NK-92 (cell line): ENCODE results near the gene FASTKD2.

Source experiments
- DNase-seq: peaks from one replicate; lab custom pipeline; 2025; ENCODE audit not compliant: unreplicated experiment; lab: John Stamatoyannopoulos, UW

FASTKD2 gene

DNA sequence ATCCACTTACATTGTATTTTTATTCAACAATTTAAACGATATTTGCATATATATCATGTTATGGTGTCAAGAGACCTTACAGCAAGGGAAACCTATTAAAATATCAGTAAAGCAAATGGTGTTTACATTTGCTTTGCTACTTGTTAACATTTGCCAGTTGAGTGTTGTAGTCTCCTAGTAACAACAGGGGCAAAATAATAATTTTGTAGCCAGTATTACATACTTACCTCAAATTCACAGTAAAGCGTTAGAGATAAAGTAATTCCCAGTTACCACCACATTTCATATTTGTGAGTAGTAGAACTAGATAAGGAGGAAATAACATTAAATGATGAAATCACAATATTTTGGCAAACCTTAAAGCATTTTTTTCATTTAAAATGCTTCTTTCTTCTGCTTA, 71.3 kb downstream of the FASTKD2 start:
- DNase-seq, result no peak

DNA sequence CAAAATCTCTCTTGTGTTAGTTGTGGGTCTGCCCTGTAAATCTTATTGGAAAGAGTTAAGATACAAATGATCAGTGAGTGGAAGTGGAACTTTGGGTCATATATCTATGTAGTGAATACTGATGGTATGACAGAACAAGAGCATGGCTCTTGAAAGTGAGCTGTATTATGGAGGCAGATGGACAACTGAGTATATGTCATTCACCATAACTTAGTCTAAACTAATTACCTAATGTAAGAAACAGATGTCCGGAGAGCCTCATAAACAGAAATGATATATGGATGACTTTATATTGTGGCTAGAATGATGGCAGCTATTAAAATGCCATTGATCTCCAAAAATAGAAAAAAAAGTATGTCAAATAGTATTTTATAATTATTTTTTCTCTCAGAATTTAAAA, 72.4 kb downstream of the FASTKD2 start:
- DNase-seq, result no peak

DNA sequence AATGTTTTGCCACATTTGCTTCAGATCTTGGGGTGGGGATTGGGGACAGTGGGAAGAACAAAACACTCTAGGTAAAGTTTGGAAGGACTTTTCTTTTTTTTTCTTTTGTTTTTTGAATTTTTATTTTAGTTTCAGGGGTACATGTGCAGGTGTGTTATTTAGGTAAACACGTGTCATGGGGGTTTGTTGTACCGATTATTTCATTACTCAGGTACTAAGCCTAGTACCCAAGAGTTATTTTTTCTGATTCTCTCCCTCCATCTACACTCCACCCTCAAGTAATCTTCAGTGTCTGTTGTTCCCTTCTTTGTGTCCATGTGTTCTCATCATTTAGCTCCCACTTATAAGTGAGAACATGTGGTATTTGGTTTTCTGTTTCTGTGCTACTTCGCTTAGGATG, 73.3 kb downstream of the FASTKD2 start:
- DNase-seq, result no peak

DNA sequence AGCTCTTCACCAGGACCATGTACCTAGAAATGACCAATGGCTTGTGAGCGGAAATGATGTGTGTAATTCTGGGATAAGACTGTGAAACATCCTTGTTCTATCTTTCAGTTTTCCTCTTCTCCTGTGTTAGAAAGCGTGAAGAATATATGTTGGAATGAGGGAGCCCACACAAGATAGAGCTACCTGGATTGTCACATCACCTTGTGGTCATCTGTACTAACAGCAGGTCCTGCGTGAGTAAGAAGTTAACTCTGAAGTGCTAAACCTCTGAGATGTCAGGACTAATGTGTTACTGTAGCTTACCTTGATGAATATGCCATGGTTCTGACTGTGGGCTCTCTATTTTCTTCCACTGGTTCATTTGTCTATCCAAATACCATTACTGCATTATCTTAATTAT, 75.6 kb downstream of the FASTKD2 start:
- no peak for DNase-seq
